SU-DHL-6 (cell line): ENCODE results near the gene ACSM6.

Experiments used
- H2AFZ ChIP-seq: fragments of 200-600 bp; sonication (generic); 2 replicates; pipeline ENCODE4 v1.6.1; 2014; ENCODE audit warnings: low read depth, mild to moderate bottlenecking, moderate library complexity, mixed read lengths, antibody characterized with exemption, low read length; ENCODE audit not compliant: severe bottlenecking
- H3F3A ChIP-seq: fragments of 200-600 bp; shearing (Covaris generic); 2 replicates; pipeline ENCODE4 v1.6.0; 2016; ENCODE audit warnings: antibody characterized with exemption, mild to moderate bottlenecking; ENCODE audit not compliant: insufficient read depth
- H3K27ac ChIP-seq: fragments of 200-600 bp; sonication (generic); 2 replicates; pipeline ENCODE4 v1.5.1; 2016; ENCODE audit warnings: low read depth, mild to moderate bottlenecking, low read length, moderate library complexity, mixed read lengths
- H3K27me3 ChIP-seq: fragments of 200-600 bp; sonication (generic), shearing (Covaris generic); 2 replicates; pipeline ENCODE4 v1.6.0; 2014; ENCODE audit warnings: mild to moderate bottlenecking, low read length
- H3K36me3 ChIP-seq: fragments of 200-600 bp; sonication (generic); 2 replicates; pipeline ENCODE4 v1.6.1; 2014; ENCODE audit warnings: mild to moderate bottlenecking, low read length, mixed read lengths
- H3K4me2 ChIP-seq: fragments of 300-600, 200-600 bp; shearing (Covaris generic), sonication (generic); 2 replicates; pipeline ENCODE4 v1.6.0; 2014; ENCODE audit warnings: low read length, low read depth, mild to moderate bottlenecking; ENCODE audit not compliant: poor library complexity, severe bottlenecking
- H3K4me3 ChIP-seq: fragments of 200-600 bp; sonication (generic); 2 replicates; pipeline ENCODE4 v1.5.1; 2014; ENCODE audit warnings: antibody characterized with exemption, low read length, mild to moderate bottlenecking, mixed read lengths; ENCODE audit not compliant: insufficient read depth, poor library complexity, severe bottlenecking
- H3K79me2 ChIP-seq: fragments of 200-600 bp; sonication (generic); 2 replicates; pipeline ENCODE4 v1.6.1; 2014; ENCODE audit warnings: mild to moderate bottlenecking, low read length, moderate library complexity; ENCODE audit not compliant: insufficient read depth
- H3K9ac ChIP-seq: fragments of 200-600 bp; sonication (generic); 2 replicates; pipeline ENCODE4 v1.7.0; 2014; ENCODE audit warnings: mild to moderate bottlenecking, low read length
- H3K9me2 ChIP-seq: fragments of 200-600 bp; sonication (generic); replicated peaks from 2 replicates; pipeline ENCODE4 v1.6.1; 2014; ENCODE audit warnings: low read length; ENCODE audit not compliant: insufficient read depth
- H3K9me3 ChIP-seq: fragments of 200-600 bp; sonication (generic); 2 replicates; pipeline ENCODE4 v1.6.1; 2014; ENCODE audit warnings: low read length, mixed read lengths; ENCODE audit not compliant: insufficient read depth
- H4K20me1 ChIP-seq: fragments of 200-600 bp; sonication (generic); 2 replicates; pipeline ENCODE4 v1.6.1; 2014; ENCODE audit warnings: low read depth, mild to moderate bottlenecking, antibody characterized with exemption, low read length, moderate library complexity, mixed read lengths
- EZH2phosphoT487 ChIP-seq: fragments of 200-600 bp; sonication (generic), shearing (Covaris generic); conservative IDR thresholded peaks from 2 replicates; pipeline ENCODE4 v1.6.1; 2018; ENCODE audit warnings: mild to moderate bottlenecking, antibody characterized with exemption, low read length, moderate library complexity, mixed read lengths
- TF ChIP-seq, protein P1 (sequence below): fragments of 200-600 bp; sonication (generic); IDR thresholded peaks from one replicate; pipeline ENCODE4 v1.5.1; 2017; ENCODE audit warnings: antibody characterized with exemption, mild to moderate bottlenecking, low read length, moderate library complexity; ENCODE audit not compliant: insufficient read depth, poor library complexity, severe bottlenecking

Gene ACSM6

DNA sequence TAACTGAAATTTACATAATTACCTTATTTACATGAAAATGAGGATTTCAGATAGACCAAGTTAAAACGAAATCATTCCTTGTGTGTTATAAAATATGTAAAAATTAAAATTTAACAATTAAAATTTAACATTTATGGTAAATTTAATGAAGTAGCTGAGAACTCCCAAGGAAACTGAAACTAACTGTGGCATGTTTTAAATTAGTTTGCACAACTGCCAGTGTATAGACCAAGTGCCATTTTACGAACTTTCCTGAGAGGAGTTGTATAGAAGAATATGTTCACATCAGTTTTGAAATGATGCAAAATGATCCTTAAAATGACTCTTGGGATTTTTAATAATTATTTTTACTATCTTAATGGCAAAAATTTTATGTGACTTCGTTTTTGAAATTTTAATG lies 73.2 kb downstream of the ACSM6 start:
- Histone ChIP-seq H3K27me3 (no peaks in the 10 kb centered on the region), H3F3A (no peaks in the 10 kb centered on the region), H3K4me3 (no peak overlapping the region), H3K9me2 (no peaks in the 10 kb centered on the region), H3K36me3 (peaks cover 7% of the 10 kb centered on the region; the same call in 1 of the 2 replicates), H3K9me3 (no peaks in the 10 kb centered on the region), H3K79me2 (no peaks in the 10 kb centered on the region), H2AFZ (no peak overlapping the region), H3K4me2 (no peak overlapping the region), H3K9ac (no peak overlapping the region), H3K27ac (no peak overlapping the region), H4K20me1 (no peaks in the 10 kb centered on the region)
- TF ChIP-seq, protein P1, sequence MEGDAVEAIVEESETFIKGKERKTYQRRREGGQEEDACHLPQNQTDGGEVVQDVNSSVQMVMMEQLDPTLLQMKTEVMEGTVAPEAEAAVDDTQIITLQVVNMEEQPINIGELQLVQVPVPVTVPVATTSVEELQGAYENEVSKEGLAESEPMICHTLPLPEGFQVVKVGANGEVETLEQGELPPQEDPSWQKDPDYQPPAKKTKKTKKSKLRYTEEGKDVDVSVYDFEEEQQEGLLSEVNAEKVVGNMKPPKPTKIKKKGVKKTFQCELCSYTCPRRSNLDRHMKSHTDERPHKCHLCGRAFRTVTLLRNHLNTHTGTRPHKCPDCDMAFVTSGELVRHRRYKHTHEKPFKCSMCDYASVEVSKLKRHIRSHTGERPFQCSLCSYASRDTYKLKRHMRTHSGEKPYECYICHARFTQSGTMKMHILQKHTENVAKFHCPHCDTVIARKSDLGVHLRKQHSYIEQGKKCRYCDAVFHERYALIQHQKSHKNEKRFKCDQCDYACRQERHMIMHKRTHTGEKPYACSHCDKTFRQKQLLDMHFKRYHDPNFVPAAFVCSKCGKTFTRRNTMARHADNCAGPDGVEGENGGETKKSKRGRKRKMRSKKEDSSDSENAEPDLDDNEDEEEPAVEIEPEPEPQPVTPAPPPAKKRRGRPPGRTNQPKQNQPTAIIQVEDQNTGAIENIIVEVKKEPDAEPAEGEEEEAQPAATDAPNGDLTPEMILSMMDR = no peak
- TF ChIP-seq EZH2phosphoT487 = no peak

GRCh38 chr10:95268438-95268837 lies 74.4 kb downstream of the ACSM6 start:
- Histone ChIP-seq H3K4me2 (no peak overlapping the region), H3K27ac (no peak overlapping the region), H3F3A (no peaks in the 10 kb centered on the region), H3K4me3 (no peak overlapping the region), H2AFZ (no peak overlapping the region), H3K27me3 (no peaks in the 10 kb centered on the region), H3K9me3 (no peaks in the 10 kb centered on the region), H3K79me2 (no peaks in the 10 kb centered on the region), H3K36me3 (peaks cover 7% of the 10 kb centered on the region; the same call in 1 of the 2 replicates), H3K9ac (no peak overlapping the region), H3K9me2 (no peaks in the 10 kb centered on the region), H4K20me1 (no peaks in the 10 kb centered on the region)
- TF ChIP-seq, protein P1 = no peak
- no peak for TF ChIP-seq EZH2phosphoT487

GRCh38 chr10:95273393-95274312 lies 79.6 kb downstream of the ACSM6 start:
- Histone ChIP-seq H3K79me2 (peaks cover 3% of the 10 kb centered on the region; the same call in 1 of the 2 replicates), H3K27ac (no peak overlapping the region), H3K36me3 (no peaks in the 10 kb centered on the region), H3F3A (no peaks in the 10 kb centered on the region), H3K4me2 (no peak overlapping the region), H3K27me3 (no peaks in the 10 kb centered on the region), H2AFZ (no peak overlapping the region), H4K20me1 (no peaks in the 10 kb centered on the region), H3K9me3 (no peaks in the 10 kb centered on the region), H3K9me2 (no peaks in the 10 kb centered on the region), H3K4me3 (no peak overlapping the region), H3K9ac (no peak overlapping the region)
- TF ChIP-seq EZH2phosphoT487 = no peak
- TF ChIP-seq, protein P1 = no peak
